GM12872 (cell line): ENCODE measurements around the gene PXK.

ENCODE experiments used
- TF ChIP-seq, protein P1 (sequence below): IDR thresholded peaks from 3 replicates; pipeline ENCODE4 v1.5.1; 2011; ENCODE audit warnings: low read depth, mild to moderate bottlenecking, low read length, moderate library complexity; ENCODE audit not compliant: insufficient read depth

Gene PXK

GRCh38 chr3:58383476-58383875 is 50.8 kb downstream of the PXK start:
- TF ChIP-seq, protein P1, sequence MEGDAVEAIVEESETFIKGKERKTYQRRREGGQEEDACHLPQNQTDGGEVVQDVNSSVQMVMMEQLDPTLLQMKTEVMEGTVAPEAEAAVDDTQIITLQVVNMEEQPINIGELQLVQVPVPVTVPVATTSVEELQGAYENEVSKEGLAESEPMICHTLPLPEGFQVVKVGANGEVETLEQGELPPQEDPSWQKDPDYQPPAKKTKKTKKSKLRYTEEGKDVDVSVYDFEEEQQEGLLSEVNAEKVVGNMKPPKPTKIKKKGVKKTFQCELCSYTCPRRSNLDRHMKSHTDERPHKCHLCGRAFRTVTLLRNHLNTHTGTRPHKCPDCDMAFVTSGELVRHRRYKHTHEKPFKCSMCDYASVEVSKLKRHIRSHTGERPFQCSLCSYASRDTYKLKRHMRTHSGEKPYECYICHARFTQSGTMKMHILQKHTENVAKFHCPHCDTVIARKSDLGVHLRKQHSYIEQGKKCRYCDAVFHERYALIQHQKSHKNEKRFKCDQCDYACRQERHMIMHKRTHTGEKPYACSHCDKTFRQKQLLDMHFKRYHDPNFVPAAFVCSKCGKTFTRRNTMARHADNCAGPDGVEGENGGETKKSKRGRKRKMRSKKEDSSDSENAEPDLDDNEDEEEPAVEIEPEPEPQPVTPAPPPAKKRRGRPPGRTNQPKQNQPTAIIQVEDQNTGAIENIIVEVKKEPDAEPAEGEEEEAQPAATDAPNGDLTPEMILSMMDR: no peak

GRCh38 chr3:58383904-58384303 is 51.2 kb downstream of the PXK start:
- TF ChIP-seq, protein P1: no peak

GRCh38 chr3:58384381-58385090 is 51.8 kb downstream of the PXK start:
- TF ChIP-seq, protein P1: no peak

DNA sequence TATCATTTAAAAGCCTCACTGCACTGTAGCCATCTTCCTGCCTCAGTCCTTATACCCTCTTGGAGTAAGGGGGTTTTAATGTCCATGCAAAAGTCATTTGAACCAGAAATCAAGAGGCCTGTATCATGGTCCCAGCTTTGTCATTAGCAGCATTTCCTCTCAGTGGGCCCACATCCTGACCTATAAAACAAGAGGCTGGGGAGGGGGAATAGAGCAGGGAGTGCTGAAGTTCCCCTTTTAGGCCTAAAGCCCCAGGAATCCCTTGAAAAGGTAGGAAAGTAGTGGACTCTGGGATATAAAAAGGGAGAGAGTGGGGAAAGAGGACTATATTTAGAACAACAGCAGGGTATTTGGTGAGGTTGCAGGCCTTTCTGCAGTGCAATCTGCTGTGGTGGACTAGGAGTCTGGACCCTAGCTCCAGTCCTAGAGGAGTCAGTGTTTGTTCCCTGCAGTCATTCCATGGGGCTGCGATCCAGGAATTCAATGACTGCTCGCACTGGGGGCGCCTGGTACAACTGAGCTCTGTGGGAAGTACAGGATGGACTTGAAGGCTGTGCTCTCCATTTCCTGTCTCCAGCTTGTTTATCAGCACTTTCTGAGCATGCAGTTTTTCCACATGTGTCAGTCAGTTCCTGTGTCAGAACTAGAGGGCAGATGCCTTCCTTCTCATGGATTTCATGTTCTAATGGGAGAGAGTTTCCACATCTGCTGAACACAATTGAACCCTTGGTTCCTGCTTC is 54.1 kb downstream of the PXK start:
- TF ChIP-seq, protein P1: no peak

DNA sequence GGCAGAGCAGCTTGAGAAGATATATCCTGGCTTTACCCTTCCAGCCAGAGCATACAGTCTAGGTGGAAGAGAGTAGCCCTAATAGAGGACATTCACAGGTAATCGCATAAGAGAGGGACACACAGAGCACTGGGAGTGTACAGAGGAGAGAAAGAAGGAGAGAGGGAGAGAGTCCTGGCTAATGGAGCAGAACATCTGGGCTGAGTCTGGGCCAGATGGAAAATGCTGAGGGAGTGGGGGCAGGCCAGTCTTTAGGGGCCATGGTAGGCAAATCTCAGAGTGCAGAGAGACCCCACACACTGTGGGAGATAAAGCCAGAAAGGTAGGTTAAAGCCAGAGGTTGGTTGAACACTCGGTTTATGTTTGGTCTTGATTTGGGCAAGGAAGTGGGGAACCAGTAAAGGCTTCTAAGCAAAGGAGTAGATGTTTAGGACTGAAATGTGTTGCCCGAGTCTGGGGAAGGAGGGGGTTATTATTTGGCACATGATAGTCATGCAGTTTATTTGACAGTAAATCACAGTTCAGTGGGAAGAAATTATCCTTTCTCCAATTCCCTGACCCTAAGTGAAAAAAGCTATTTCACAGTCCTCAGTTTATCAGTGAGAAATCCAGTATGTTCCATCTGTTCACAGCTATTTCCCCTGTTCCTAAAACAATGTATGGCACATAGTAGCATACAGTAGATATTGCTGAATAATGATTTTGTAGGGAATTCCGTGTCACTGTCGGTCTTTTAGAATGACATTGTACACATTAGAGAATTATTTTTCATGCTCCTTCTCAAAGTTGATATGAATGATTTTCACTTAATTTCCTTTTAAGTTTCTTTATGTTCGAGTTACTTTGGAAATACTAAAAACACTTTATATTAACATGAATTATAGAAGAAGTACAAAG is 55.2 kb downstream of the PXK start:
- TF ChIP-seq, protein P1: no peak

- TF ChIP-seq, protein P1: no peak
Observed at GRCh38 chr3:58388550-58389091, 55.9 kb downstream of the PXK start.
